Esophagus muscularis mucosa (tissue), 4 donors: ENCODE measurements around the gene ESR2.

Experiments
- CTCF ChIP-seq, 3 experiments: fragments of 200-600 bp in 2 of 3; fragments of 450-650 bp in 1 of 3; sonication (generic) in 2 of 3; IDR thresholded peaks; one replicate each; pipeline ENCODE4 v1.5.1; 2017 to 2019; ENCODE audit warnings: antibody characterized with exemption in 3 of 3, mild to moderate bottlenecking in 2 of 3, moderate library complexity in 1 of 3
- EP300 ChIP-seq: sonication (generic); formaldehyde crosslinking; IDR thresholded peaks from one replicate; pipeline ENCODE4 v1.6.1; 2017; ENCODE audit warnings: antibody characterized with exemption
- POLR2A ChIP-seq: fragments of 450-650 bp; IDR thresholded peaks from one replicate; pipeline ENCODE4 v1.6.1; 2017; ENCODE audit warnings: antibody characterized with exemption, moderate library complexity, mild to moderate bottlenecking, low read depth
- POLR2AphosphoS5 ChIP-seq, 2 donors: sonication (generic); formaldehyde crosslinking; IDR thresholded peaks; one replicate each; pipeline ENCODE4 v1.6.1; 2017; ENCODE audit warnings: antibody characterized with exemption in 2 of 2

GRCh38 chr14:64178814-64179213 lies 115.4 kb downstream of the ESR2 start:
- TF ChIP-seq CTCF (IDR thresholded peaks at IDR 0.05) (no peak), POLR2AphosphoS5 (IDR thresholded peaks at IDR 0.05) (no peak), POLR2A (no peak), EP300 (no peak)
